Measurements from ENCODE around the gene MARK3.

MARK3 gene

GRCh38 chr14:103378038-103378854, 7.0 kb upstream of the MARK3 start:
- DNase-seq (ENCODE audit: low spot score in 2 of 2): no peak
- in situ Hi-C loops (cut with MboI; ENCODE audit: low sequenced_read_pairs): no loop called here
- no peak overlapping the region for H3K4me3 ChIP-seq

GRCh38 chr14:103380719-103381377, 4.4 kb upstream of the MARK3 start:
- in situ Hi-C loops (cut with MboI; ENCODE audit: low sequenced_read_pairs): no loop called here
- Histone ChIP-seq H3K4me3 (no peak overlapping the region), H3K9me3 (no peaks in the 10 kb centered on the region), H3K27me3 (ENCODE audit: low read depth) (peaks cover 3% of the 10 kb centered on the region; the same call in 1 of the 2 replicates), H3K4me1 (no peaks in the 10 kb centered on the region), H3K36me3 (replicated peaks) (peaks cover 3% of the 10 kb centered on the region; the same call in 1 of the 2 replicates)
- no peak for DNase-seq (ENCODE audit: low spot score in 2 of 2)

More at GRCh38 chr14:103378038-103378854, 7.0 kb upstream of the MARK3 start:
- Histone ChIP-seq H3K36me3 (replicated peaks) (no peaks in the 10 kb centered on the region), H3K9me3 (no peaks in the 10 kb centered on the region), H3K27me3 (ENCODE audit: low read depth) (peaks cover 3% of the 10 kb centered on the region; the same call in 1 of the 2 replicates), H3K4me1 (no peaks in the 10 kb centered on the region)

GRCh38 chr14:103382376-103382775, 2.8 kb upstream of the MARK3 start:
- in situ Hi-C loops (cut with MboI; ENCODE audit: low sequenced_read_pairs): no loop called here
- Histone ChIP-seq H3K27me3 (ENCODE audit: low read depth) (peaks cover 3% of the 10 kb centered on the region; the same call in 1 of the 2 replicates), H3K4me3 (no peak overlapping the region), H3K9me3 (no peaks in the 10 kb centered on the region), H3K4me1 (no peaks in the 10 kb centered on the region), H3K36me3 (replicated peaks) (peaks cover 3% of the 10 kb centered on the region; the same call in 1 of the 2 replicates)
- no peak for DNase-seq (ENCODE audit: low spot score in 2 of 2)

- no peak for DNase-seq (ENCODE audit: low spot score in 2 of 2)
- Histone ChIP-seq H3K4me3 (peak overlapping the region; percentile 91), H3K36me3 (replicated peaks) (peaks cover 3% of the 10 kb centered on the region; the same call in 1 of the 2 replicates), H3K9me3 (no peaks in the 10 kb centered on the region), H3K4me1 (peaks cover 7% of the 10 kb centered on the region), H3K27me3 (ENCODE audit: low read depth) (peaks cover 3% of the 10 kb centered on the region; the same call in 1 of the 2 replicates)
- in situ Hi-C loops (cut with MboI; ENCODE audit: low sequenced_read_pairs): no loop called here
These were observed 614 bp upstream of the MARK3 start for GRCh38 chr14:103384450-103385151.

GRCh38 chr14:103385929-103386712, 906 bp downstream of the MARK3 start:
- H3K4me1 ChIP-seq: peaks cover 7% of the 10 kb centered on the region
- no peaks in the 10 kb centered on the region for H3K9me3 ChIP-seq
- H3K36me3 ChIP-seq (replicated peaks): peaks cover 3% of the 10 kb centered on the region; the same call in 1 of the 2 replicates
- H3K4me3 ChIP-seq: peak overlapping the region; percentile 91
- peak in 1 of 2 experiments; percentile 42 for DNase-seq (ENCODE audit: low spot score in 2 of 2)
- H3K27me3 ChIP-seq (ENCODE audit: low read depth): no peaks in the 10 kb centered on the region; the same call in 1 of the 2 replicates
- in situ Hi-C loops (cut with MboI; ENCODE audit: low sequenced_read_pairs): no loop called here

- in situ Hi-C loops (cut with MboI; ENCODE audit: low sequenced_read_pairs): no loop called here
- peak in 1 of 2 experiments; percentile 20 for DNase-seq (ENCODE audit: low spot score in 2 of 2)
- H3K4me1 ChIP-seq: peaks cover 7% of the 10 kb centered on the region
These were observed 1.6 kb downstream of the MARK3 start for GRCh38 chr14:103386713-103387329.

GRCh38 chr14:103388664-103389063, 3.4 kb downstream of the MARK3 start:
- no peak for DNase-seq (ENCODE audit: low spot score in 2 of 2)
- Histone ChIP-seq H3K9me3 (no peaks in the 10 kb centered on the region), H3K4me3 (no peak overlapping the region), H3K4me1 (peaks cover 7% of the 10 kb centered on the region), H3K27me3 (ENCODE audit: low read depth) (no peaks in the 10 kb centered on the region), H3K36me3 (replicated peaks) (peaks cover 3% of the 10 kb centered on the region; the same call in 1 of the 2 replicates)
- in situ Hi-C loops (cut with MboI; ENCODE audit: low sequenced_read_pairs): no loop called here

More at GRCh38 chr14:103386713-103387329, 1.6 kb downstream of the MARK3 start:
- H3K4me3 ChIP-seq: peak overlapping the region; percentile 91
- H3K27me3 ChIP-seq (ENCODE audit: low read depth): no peaks in the 10 kb centered on the region; the same call in 1 of the 2 replicates
- H3K36me3 ChIP-seq (replicated peaks): peaks cover 3% of the 10 kb centered on the region; the same call in 1 of the 2 replicates
- no peaks in the 10 kb centered on the region for H3K9me3 ChIP-seq

GRCh38 chr14:103390605-103391004, 5.4 kb downstream of the MARK3 start:
- no peaks in the 10 kb centered on the region for H3K27me3 ChIP-seq (ENCODE audit: low read depth)
- H3K36me3 ChIP-seq (replicated peaks): no peaks in the 10 kb centered on the region; the same call in 1 of the 2 replicates
- H3K4me1 ChIP-seq: peaks cover 11% of the 10 kb centered on the region
- H3K9me3 ChIP-seq: no peaks in the 10 kb centered on the region
- in situ Hi-C loops (cut with MboI; ENCODE audit: low sequenced_read_pairs): no loop called here
- no peak for DNase-seq (ENCODE audit: low spot score in 2 of 2)
- no peak overlapping the region for H3K4me3 ChIP-seq

GRCh38 chr14:103391048-103391447, 5.8 kb downstream of the MARK3 start:
- Histone ChIP-seq H3K9me3 (no peaks in the 10 kb centered on the region), H3K4me1 (peaks cover 11% of the 10 kb centered on the region), H3K4me3 (no peak overlapping the region), H3K27me3 (ENCODE audit: low read depth) (no peaks in the 10 kb centered on the region), H3K36me3 (replicated peaks) (no peaks in the 10 kb centered on the region; the same call in 1 of the 2 replicates)
- DNase-seq (ENCODE audit: low spot score in 2 of 2): peak; percentile 53 to 62
- in situ Hi-C loops (cut with MboI; ENCODE audit: low sequenced_read_pairs): no loop called here

- Histone ChIP-seq H3K9me3 (no peaks in the 10 kb centered on the region), H3K36me3 (replicated peaks) (no peaks in the 10 kb centered on the region; the same call in 1 of the 2 replicates), H3K27me3 (ENCODE audit: low read depth) (no peaks in the 10 kb centered on the region), H3K4me1 (peaks cover 11% of the 10 kb centered on the region), H3K4me3 (no peak overlapping the region)
- no peak for DNase-seq (ENCODE audit: low spot score in 2 of 2)
- in situ Hi-C loops (cut with MboI; ENCODE audit: low sequenced_read_pairs): no loop called here
These were observed 6.9 kb downstream of the MARK3 start for GRCh38 chr14:103392106-103392505.

GRCh38 chr14:103392572-103392971, 7.4 kb downstream of the MARK3 start:
- Histone ChIP-seq H3K9me3 (no peaks in the 10 kb centered on the region), H3K4me1 (peaks cover 11% of the 10 kb centered on the region), H3K4me3 (no peak overlapping the region), H3K36me3 (replicated peaks) (no peaks in the 10 kb centered on the region; the same call in 1 of the 2 replicates), H3K27me3 (ENCODE audit: low read depth) (no peaks in the 10 kb centered on the region)
- in situ Hi-C loops (cut with MboI; ENCODE audit: low sequenced_read_pairs): no loop called here
- no peak for DNase-seq (ENCODE audit: low spot score in 2 of 2)

GRCh38 chr14:103393070-103393469, 7.9 kb downstream of the MARK3 start:
- H3K9me3 ChIP-seq: no peaks in the 10 kb centered on the region
- no peaks in the 10 kb centered on the region; the same call in 1 of the 2 replicates for H3K36me3 ChIP-seq (replicated peaks)
- no peaks in the 10 kb centered on the region for H3K27me3 ChIP-seq (ENCODE audit: low read depth)
- in situ Hi-C loops (cut with MboI; ENCODE audit: low sequenced_read_pairs): no loop called here
- H3K4me3 ChIP-seq: no peak overlapping the region
- DNase-seq (ENCODE audit: low spot score in 2 of 2): no peak
- peaks cover 8% of the 10 kb centered on the region; the same call in 1 of the 2 replicates for H3K4me1 ChIP-seq

Data from HAP-1 (cell line).